ENCODE data around the gene UBE2QL1. TPM values are rescaled to one million over a fixed set of nuclear protein-coding genes. Genes with fewer than 3 reads are reported as not detected.

The UBE2QL1 gene
- total and polyA plus RNA-seq, 2 of the 8 experiments (the other 6 are each of a cell fraction or from before 2014, with no cell fraction given) = 0.43 to 0.65 TPM

DNA sequence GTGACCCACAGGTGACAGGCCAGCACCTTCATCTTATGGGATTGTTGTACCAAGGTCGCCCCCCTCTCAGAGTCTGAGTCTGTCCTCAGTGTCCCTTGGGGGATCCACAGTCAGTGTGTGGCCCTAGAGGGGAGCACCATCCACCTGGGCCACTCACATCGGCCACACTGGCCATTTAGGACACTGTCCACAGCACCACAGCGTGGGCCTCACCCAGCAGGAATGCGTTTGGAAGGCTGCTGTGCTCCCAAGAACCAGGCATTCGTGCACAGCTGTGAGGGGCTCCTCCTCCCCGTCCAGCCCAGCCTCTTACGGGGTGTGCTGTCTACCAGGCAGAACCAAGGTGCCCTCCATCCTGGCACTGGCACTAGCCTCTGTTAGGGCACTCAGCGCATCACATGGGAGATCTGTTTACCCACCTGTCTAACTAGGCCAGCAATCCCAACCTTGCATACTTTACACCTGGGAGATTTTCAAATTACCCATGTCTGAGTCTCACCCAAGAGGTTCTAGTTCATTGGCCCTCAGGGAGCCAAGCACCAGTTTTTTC is 24.5 kb upstream of the UBE2QL1 start:
- WGBS, 2 experiments (ENCODE audit: extremely low coverage in 1 of 2, insufficient coverage in 1 of 2, insufficient read length in 1 of 2, insufficient replicate concordance in 2 of 2, low coverage in 1 of 2, low lambda C conversion rate in 2 of 2, missing lambda C conversion rate in 1 of 2) = 88% methylated on average over 8 of the region's 8 CpGs; no CpG with 5 or more reads in 1 of the 2 experiments
- TF ChIP-seq SP1 (IDR thresholded peaks at IDR 0.05; ENCODE audit: low read depth, low read length) = no peak
- TF ChIP-seq, protein P1, sequence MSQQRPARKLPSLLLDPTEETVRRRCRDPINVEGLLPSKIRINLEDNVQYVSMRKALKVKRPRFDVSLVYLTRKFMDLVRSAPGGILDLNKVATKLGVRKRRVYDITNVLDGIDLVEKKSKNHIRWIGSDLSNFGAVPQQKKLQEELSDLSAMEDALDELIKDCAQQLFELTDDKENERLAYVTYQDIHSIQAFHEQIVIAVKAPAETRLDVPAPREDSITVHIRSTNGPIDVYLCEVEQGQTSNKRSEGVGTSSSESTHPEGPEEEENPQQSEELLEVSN (IDR thresholded peaks at IDR 0.05) = no peak
- TF ChIP-seq, protein P2, sequence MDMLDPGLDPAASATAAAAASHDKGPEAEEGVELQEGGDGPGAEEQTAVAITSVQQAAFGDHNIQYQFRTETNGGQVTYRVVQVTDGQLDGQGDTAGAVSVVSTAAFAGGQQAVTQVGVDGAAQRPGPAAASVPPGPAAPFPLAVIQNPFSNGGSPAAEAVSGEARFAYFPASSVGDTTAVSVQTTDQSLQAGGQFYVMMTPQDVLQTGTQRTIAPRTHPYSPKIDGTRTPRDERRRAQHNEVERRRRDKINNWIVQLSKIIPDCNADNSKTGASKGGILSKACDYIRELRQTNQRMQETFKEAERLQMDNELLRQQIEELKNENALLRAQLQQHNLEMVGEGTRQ (IDR thresholded peaks at IDR 0.05; ENCODE audit: low read length) = no peak
- no peak for TF ChIP-seq CTBP2 (IDR thresholded peaks at IDR 0.05; ENCODE audit: borderline replicate concordance, insufficient read depth, insufficient read length, low read length)
- TF ChIP-seq GABPA (IDR thresholded peaks at IDR 0.05; ENCODE audit: borderline replicate concordance, insufficient read depth, low read length) = no peak
- no peak for TF ChIP-seq TCF12 (IDR thresholded peaks at IDR 0.05; ENCODE audit: low read depth, low read length)
- TF ChIP-seq BCL11A (IDR thresholded peaks at IDR 0.05; ENCODE audit: low read depth in 2 of 2, low read length in 2 of 2) = no peak
- TF ChIP-seq POLR2AphosphoS5 (IDR thresholded peaks at IDR 0.05; ENCODE audit: low read depth, low read length) = no peak
- TF ChIP-seq CREB1 (IDR thresholded peaks at IDR 0.05) = no peak
- H4K91ac ChIP-seq (replicated peaks; ENCODE audit: insufficient read length, low read length) = no peak overlapping the region
- no peak overlapping the region for H2AK5ac ChIP-seq (ENCODE audit: low read depth, low read length)
- 0 out of 4 replicates have a peak, but pooled peaks cover 0 to 2% of the 10 kb centered on the region in 2 experiments for H3K9me3 ChIP-seq (ENCODE audit: insufficient read depth in 2 of 2, low read depth in 1 of 2, low read length in 1 of 2)
- no peak overlapping the region for H2BK12ac ChIP-seq (ENCODE audit: low read depth, low read length)
- H2AFZ ChIP-seq (ENCODE audit: low read length) = no peak overlapping the region
- no peak overlapping the region for H2BK20ac ChIP-seq (ENCODE audit: low read length)
- H4K5ac ChIP-seq (ENCODE audit: insufficient read length, low read depth, low read length) = no peak overlapping the region
- no peaks in the 10 kb centered on the region for H3K36me3 ChIP-seq (ENCODE audit: control insufficient read depth in 2 of 4, insufficient read depth in 4 of 4, low read length in 3 of 4)
- no peaks in the 10 kb centered on the region for H3K79me1 ChIP-seq (ENCODE audit: low read depth, low read length)
- H3K79me2 ChIP-seq (ENCODE audit: control insufficient read depth in 1 of 2, insufficient read depth in 2 of 2, low read length in 2 of 2) = no peaks in the 10 kb centered on the region
- POLR2A ChIA-PET (ENCODE audit: partially characterized antibody) = no interaction called here
- no peak overlapping the region for H3K4me3 ChIP-seq (ENCODE audit: extremely low read depth in 1 of 4, insufficient read depth in 2 of 4, low read depth in 3 of 4, low read length in 4 of 4)
- CTCF ChIA-PET (ENCODE audit: partially characterized antibody) = interaction anchor here (1.7 kb wide), 1 partner anchor 11 kb away, joined by 8 read pairs; no protein-coding TSS in a partner anchor
- FAIRE-seq = no peak
- no peaks in the 10 kb centered on the region for H3K23me2 ChIP-seq (ENCODE audit: low read depth, low read length)
- no peak overlapping the region for H3K4me2 ChIP-seq (ENCODE audit: insufficient read depth in 1 of 2, low read depth in 2 of 2, low read length in 2 of 2)
- H2BK120ac ChIP-seq (replicated peaks; ENCODE audit: low read depth, low read length) = no peak overlapping the region
- H3K4ac ChIP-seq (replicated peaks; ENCODE audit: insufficient read length, low read depth, low read length) = no peak overlapping the region
- no peaks in the 10 kb centered on the region for H3K4me1 ChIP-seq (replicated peaks in 1 of 4; ENCODE audit: control insufficient read depth in 3 of 4, insufficient read depth in 4 of 4, low read length in 3 of 4)
- H3K14ac ChIP-seq (ENCODE audit: insufficient read length) = no peak overlapping the region
- H3K27ac ChIP-seq (ENCODE audit: low read depth, low read length) = no peak overlapping the region
- no peak overlapping the region for H3K9ac ChIP-seq (replicated peaks in 1 of 4; ENCODE audit: extremely low read depth in 1 of 4, low read depth in 3 of 4, low read length in 3 of 4)
- no peak overlapping the region for H3K18ac ChIP-seq (ENCODE audit: extremely low read depth, low read length)
- no peaks in the 10 kb centered on the region for H4K20me1 ChIP-seq (replicated peaks in 1 of 2; ENCODE audit: control insufficient read depth in 1 of 2, insufficient read depth in 2 of 2, low read length in 2 of 2)
- no peak for DNase-seq (ENCODE audit: low read depth in 1 of 2, low spot score in 2 of 2)
- H3K23ac ChIP-seq (ENCODE audit: insufficient read length) = no peak overlapping the region
- no peak overlapping the region for H4K8ac ChIP-seq (ENCODE audit: extremely low read depth, insufficient read depth, low read length)
- peaks cover 0 to 1% (median 0%) of the 10 kb centered on the region in 4 experiments; a peak in 1 of 7 replicates for H3K27me3 ChIP-seq (replicated peaks in 1 of 4; ENCODE audit: control insufficient read depth in 3 of 4, extremely low read depth in 1 of 4, insufficient read depth in 3 of 4, low read length in 3 of 4)
- no peak overlapping the region for H3K56ac ChIP-seq (replicated peaks; ENCODE audit: insufficient read length, low read depth, low read length)
- H2BK5ac ChIP-seq (ENCODE audit: low read depth, low read length) = no peak overlapping the region
- no peak overlapping the region for H2BK15ac ChIP-seq (ENCODE audit: low read length)

All from H1 (cell line).